ENCODE measurements around the gene NUP160.
"Not testable (repeated sequence)": the region's sequence is repeated elsewhere in the genome, so short reads cannot be mapped to it uniquely, and the experiment has no call there.

NUP160 gene

GRCh38 chr11:47847537-47847891 lies 636 bp downstream of the NUP160 start:
- H3K9ac ChIP-seq (ENCODE audit: low read depth in 1 of 2, low read length in 2 of 2) = peak overlapping the region; percentile 90 to 98
- no peaks in the 10 kb centered on the region for H3K27me3 ChIP-seq (ENCODE audit: control insufficient read depth in 1 of 2, insufficient read depth in 2 of 2, low read length in 2 of 2)
- no peaks in the 10 kb centered on the region for H3K9me3 ChIP-seq (ENCODE audit: control insufficient read depth in 1 of 2, low read length in 2 of 2)
- peaks cover 8 to 29% of the 10 kb centered on the region in 2 donors for H3K36me3 ChIP-seq (ENCODE audit: control insufficient read depth in 1 of 2, insufficient read depth in 2 of 2, low read length in 2 of 2)
- H3K4me1 ChIP-seq (ENCODE audit: control insufficient read depth in 1 of 2, insufficient read depth in 2 of 2, low read length in 2 of 2) = peaks cover 9 to 18% of the 10 kb centered on the region in 2 donors
- H3K27ac ChIP-seq (ENCODE audit: low read depth, low read length) = peak overlapping the region; percentile 88
- H3K4me3 ChIP-seq (ENCODE audit: low read depth in 1 of 2, low read length in 2 of 2) = peak overlapping the region; percentile 96 to 100

- Histone ChIP-seq H3K4me1 (ENCODE audit: control insufficient read depth in 1 of 2, insufficient read depth in 2 of 2, low read length in 2 of 2) (peaks cover 9 to 18% of the 10 kb centered on the region in 2 donors), H3K36me3 (ENCODE audit: control insufficient read depth in 1 of 2, insufficient read depth in 2 of 2, low read length in 2 of 2) (peaks cover 13 to 34% of the 10 kb centered on the region in 2 donors), H3K4me3 (ENCODE audit: low read depth in 1 of 2, low read length in 2 of 2) (peak overlapping the region; percentile 96 to 100), H3K9me3 (ENCODE audit: control insufficient read depth in 1 of 2, low read length in 2 of 2) (no peaks in the 10 kb centered on the region), H3K9ac (ENCODE audit: low read depth in 1 of 2, low read length in 2 of 2) (peak overlapping the region in 1 of 2 donors; percentile 1), H3K27me3 (ENCODE audit: control insufficient read depth in 1 of 2, insufficient read depth in 2 of 2, low read length in 2 of 2) (no peaks in the 10 kb centered on the region), H3K27ac (ENCODE audit: low read depth, low read length) (no peak overlapping the region)
These were observed 1.2 kb downstream of the NUP160 start for GRCh38 chr11:47846998-47847397.

GRCh38 chr11:47843361-47844055 lies 4.6 kb downstream of the NUP160 start:
- Histone ChIP-seq H3K4me3 (ENCODE audit: low read depth in 1 of 2, low read length in 2 of 2) (no peak overlapping the region), H3K27ac (ENCODE audit: low read depth, low read length) (no peak overlapping the region), H3K4me1 (ENCODE audit: control insufficient read depth in 1 of 2, insufficient read depth in 2 of 2, low read length in 2 of 2) (peaks cover 9 to 12% of the 10 kb centered on the region in 2 donors), H3K27me3 (ENCODE audit: control insufficient read depth in 1 of 2, insufficient read depth in 2 of 2, low read length in 2 of 2) (no peaks in the 10 kb centered on the region), H3K9me3 (ENCODE audit: control insufficient read depth in 1 of 2, low read length in 2 of 2) (no peaks in the 10 kb centered on the region), H3K36me3 (ENCODE audit: control insufficient read depth in 1 of 2, insufficient read depth in 2 of 2, low read length in 2 of 2) (peaks cover 21 to 65% of the 10 kb centered on the region in 2 donors), H3K9ac (ENCODE audit: low read depth in 1 of 2, low read length in 2 of 2) (no peak overlapping the region)

- Histone ChIP-seq H3K36me3 (ENCODE audit: control insufficient read depth in 1 of 2, insufficient read depth in 2 of 2, low read length in 2 of 2) (peaks cover 21 to 70% of the 10 kb centered on the region in 2 donors), H3K4me1 (ENCODE audit: control insufficient read depth in 1 of 2, insufficient read depth in 2 of 2, low read length in 2 of 2) (peaks cover 9 to 12% of the 10 kb centered on the region in 2 donors), H3K27ac (ENCODE audit: low read depth, low read length) (no peak overlapping the region), H3K9ac (ENCODE audit: low read depth in 1 of 2, low read length in 2 of 2) (no peak overlapping the region), H3K4me3 (ENCODE audit: low read depth in 1 of 2, low read length in 2 of 2) (no peak overlapping the region), H3K27me3 (ENCODE audit: control insufficient read depth in 1 of 2, insufficient read depth in 2 of 2, low read length in 2 of 2) (no peaks in the 10 kb centered on the region), H3K9me3 (ENCODE audit: control insufficient read depth in 1 of 2, low read length in 2 of 2) (no peaks in the 10 kb centered on the region)
These were observed 5.4 kb downstream of the NUP160 start for GRCh38 chr11:47842749-47843148.

- no peak overlapping the region for H3K4me3 ChIP-seq (ENCODE audit: low read depth in 1 of 2, low read length in 2 of 2)
- H3K27me3 ChIP-seq (ENCODE audit: control insufficient read depth in 1 of 2, insufficient read depth in 2 of 2, low read length in 2 of 2) = no peaks in the 10 kb centered on the region
- no peaks in the 10 kb centered on the region for H3K4me1 ChIP-seq (ENCODE audit: control insufficient read depth in 1 of 2, insufficient read depth in 2 of 2, low read length in 2 of 2)
- no peak overlapping the region for H3K27ac ChIP-seq (ENCODE audit: low read depth, low read length)
- no peaks in the 10 kb centered on the region for H3K9me3 ChIP-seq (ENCODE audit: control insufficient read depth in 1 of 2, low read length in 2 of 2)
- H3K36me3 ChIP-seq (ENCODE audit: control insufficient read depth in 1 of 2, insufficient read depth in 2 of 2, low read length in 2 of 2) = peaks cover 35 to 92% of the 10 kb centered on the region in 2 donors
- H3K9ac ChIP-seq (ENCODE audit: low read depth in 1 of 2, low read length in 2 of 2) = no peak overlapping the region
These were observed 10.2 kb downstream of the NUP160 start for GRCh38 chr11:47837929-47838328.

- peaks cover 32 to 93% of the 10 kb centered on the region in 2 donors for H3K36me3 ChIP-seq (ENCODE audit: control insufficient read depth in 1 of 2, insufficient read depth in 2 of 2, low read length in 2 of 2)
- H3K27ac ChIP-seq (ENCODE audit: low read depth, low read length) = no peak overlapping the region
- no peak overlapping the region for H3K4me3 ChIP-seq (ENCODE audit: low read depth in 1 of 2, low read length in 2 of 2)
- H3K9me3 ChIP-seq (ENCODE audit: control insufficient read depth in 1 of 2, low read length in 2 of 2) = no peaks in the 10 kb centered on the region
- no peaks in the 10 kb centered on the region for H3K27me3 ChIP-seq (ENCODE audit: control insufficient read depth in 1 of 2, insufficient read depth in 2 of 2, low read length in 2 of 2)
- H3K9ac ChIP-seq (ENCODE audit: low read depth in 1 of 2, low read length in 2 of 2) = no peak overlapping the region
- no peaks in the 10 kb centered on the region for H3K4me1 ChIP-seq (ENCODE audit: control insufficient read depth in 1 of 2, insufficient read depth in 2 of 2, low read length in 2 of 2)
These were observed 10.9 kb downstream of the NUP160 start for GRCh38 chr11:47837292-47837691.

- not testable (repeated sequence) for H3K27me3 ChIP-seq (ENCODE audit: control insufficient read depth in 1 of 2, insufficient read depth in 2 of 2, low read length in 2 of 2); H3K9ac ChIP-seq (ENCODE audit: low read depth in 1 of 2, low read length in 2 of 2); H3K9me3 ChIP-seq (ENCODE audit: control insufficient read depth in 1 of 2, low read length in 2 of 2); H3K4me1 ChIP-seq (ENCODE audit: control insufficient read depth in 1 of 2, insufficient read depth in 2 of 2, low read length in 2 of 2); H3K4me3 ChIP-seq (ENCODE audit: low read depth in 1 of 2, low read length in 2 of 2); H3K27ac ChIP-seq (ENCODE audit: low read depth, low read length)
- peaks cover 15 to 50% of the 10 kb centered on the region in 2 donors for H3K36me3 ChIP-seq (ENCODE audit: control insufficient read depth in 1 of 2, insufficient read depth in 2 of 2, low read length in 2 of 2)
These were observed 18.1 kb downstream of the NUP160 start for GRCh38 chr11:47830013-47830412.

- H3K4me1 ChIP-seq (ENCODE audit: control insufficient read depth in 1 of 2, insufficient read depth in 2 of 2, low read length in 2 of 2) = no peaks in the 10 kb centered on the region
- H3K36me3 ChIP-seq (ENCODE audit: control insufficient read depth in 1 of 2, insufficient read depth in 2 of 2, low read length in 2 of 2) = peaks cover 4 to 36% of the 10 kb centered on the region in 2 donors
- no peak overlapping the region for H3K9ac ChIP-seq (ENCODE audit: low read depth in 1 of 2, low read length in 2 of 2)
- H3K4me3 ChIP-seq (ENCODE audit: low read depth in 1 of 2, low read length in 2 of 2) = no peak overlapping the region
- no peaks in the 10 kb centered on the region for H3K9me3 ChIP-seq (ENCODE audit: control insufficient read depth in 1 of 2, low read length in 2 of 2)
- no peaks in the 10 kb centered on the region for H3K27me3 ChIP-seq (ENCODE audit: control insufficient read depth in 1 of 2, insufficient read depth in 2 of 2, low read length in 2 of 2)
- H3K27ac ChIP-seq (ENCODE audit: low read depth, low read length) = no peak overlapping the region
These were observed 19.9 kb downstream of the NUP160 start for GRCh38 chr11:47828284-47828683.

GRCh38 chr11:47822664-47823063 lies 25.5 kb downstream of the NUP160 start:
- not testable (repeated sequence) for H3K9ac ChIP-seq (ENCODE audit: low read depth in 1 of 2, low read length in 2 of 2); H3K4me3 ChIP-seq (ENCODE audit: low read depth in 1 of 2, low read length in 2 of 2); H3K4me1 ChIP-seq (ENCODE audit: control insufficient read depth in 1 of 2, insufficient read depth in 2 of 2, low read length in 2 of 2); H3K9me3 ChIP-seq (ENCODE audit: control insufficient read depth in 1 of 2, low read length in 2 of 2); H3K27me3 ChIP-seq (ENCODE audit: control insufficient read depth in 1 of 2, insufficient read depth in 2 of 2, low read length in 2 of 2); H3K27ac ChIP-seq (ENCODE audit: low read depth, low read length)
- peaks cover 4 to 46% of the 10 kb centered on the region in 2 donors for H3K36me3 ChIP-seq (ENCODE audit: control insufficient read depth in 1 of 2, insufficient read depth in 2 of 2, low read length in 2 of 2)

- H3K4me1 ChIP-seq (ENCODE audit: control insufficient read depth in 1 of 2, insufficient read depth in 2 of 2, low read length in 2 of 2) = no peaks in the 10 kb centered on the region
- H3K36me3 ChIP-seq (ENCODE audit: control insufficient read depth in 1 of 2, insufficient read depth in 2 of 2, low read length in 2 of 2) = peaks cover 9 to 51% of the 10 kb centered on the region in 2 donors
- H3K27ac ChIP-seq (ENCODE audit: low read depth, low read length) = no peak overlapping the region
- no peak overlapping the region for H3K9ac ChIP-seq (ENCODE audit: low read depth in 1 of 2, low read length in 2 of 2)
- H3K9me3 ChIP-seq (ENCODE audit: control insufficient read depth in 1 of 2, low read length in 2 of 2) = no peaks in the 10 kb centered on the region
- H3K27me3 ChIP-seq (ENCODE audit: control insufficient read depth in 1 of 2, insufficient read depth in 2 of 2, low read length in 2 of 2) = no peaks in the 10 kb centered on the region
- no peak overlapping the region for H3K4me3 ChIP-seq (ENCODE audit: low read depth in 1 of 2, low read length in 2 of 2)
These were observed 28.4 kb downstream of the NUP160 start for GRCh38 chr11:47819743-47820142.

Data from duodenal mucosa (tissue), 2 donors.